Kidney (tissue), 14 donors: ENCODE results near the gene MT3. TPM values are rescaled to one million over a fixed set of nuclear protein-coding genes. Genes with fewer than 3 reads are reported as not detected.
A peak's percentile ranks its signal among the peaks of the same experiment; 100 is the strongest.

Experiments
- DNase-seq, 5 donors: peaks; one replicate each; pipeline ENCODE4 v3.0.0-alpha.2; 2013 to 2020
- FAIRE-seq: peaks from 2 replicates; lab custom pipeline; 2012; peaks lifted over from hg19 to GRCh38; lab: Jason Lieb, UNC
- H3K27ac ChIP-seq, 2 donors: one replicate each; pipeline ENCODE4 v1.7.0; 2013; ENCODE audit warnings: low read depth in 2 of 2, low read length in 2 of 2, inconsistent platforms in 1 of 2
- H3K27me3 ChIP-seq: one replicate; pipeline ENCODE4 v1.7.1; 2013; ENCODE audit warnings: low read length, inconsistent platforms; ENCODE audit not compliant: control insufficient read depth, insufficient read depth
- H3K36me3 ChIP-seq, 3 donors: one replicate each; pipeline versions ENCODE4 v1.7.0 to v1.7.1; 2013; ENCODE audit warnings: low read length in 3 of 3, control low read depth in 1 of 3, inconsistent platforms in 1 of 3; ENCODE audit not compliant: insufficient read depth in 3 of 3, control insufficient read depth in 2 of 3
- H3K4me1 ChIP-seq, 3 donors: one replicate each; pipeline versions ENCODE4 v1.7.0 to v1.7.1; 2013; ENCODE audit warnings: low read length in 3 of 3, inconsistent platforms in 1 of 3, low read depth in 1 of 3; ENCODE audit not compliant: control insufficient read depth in 2 of 3, insufficient read depth in 2 of 3
- H3K4me3 ChIP-seq, 3 donors: one replicate each; pipeline versions ENCODE4 v1.7.0 to v1.8.1; 2013; ENCODE audit warnings: low read length in 3 of 3, control low read depth in 1 of 3, inconsistent platforms in 1 of 3
- H3K9ac ChIP-seq, 3 donors: one replicate each; pipeline versions ENCODE4 v1.7.0 to v1.7.1; 2013; ENCODE audit warnings: low read length in 3 of 3, control low read depth in 1 of 3, inconsistent platforms in 1 of 3
- H3K9me3 ChIP-seq, 3 donors: one replicate each; pipeline versions ENCODE4 v1.7.0 to v1.7.1; 2013; ENCODE audit warnings: low read length in 3 of 3, control low read depth in 1 of 3, inconsistent platforms in 1 of 3; ENCODE audit not compliant: control insufficient read depth in 2 of 3, insufficient read depth in 1 of 3
- intact Hi-C: fragments of 100-400 bp; cut with DNase I; formaldehyde crosslinking; loops from one replicate; pipeline ENCODE4 v1.11.1; 2022
- polyA plus RNA-seq: library from polyadenylated mRNA; stranded (reverse); fragments of 350-450 nt; fragmentation: Illumina TruSeq; extraction: RNeasy Lipid Tissue Mini Kit (QIAGEN cat#74804); gene quantifications from one replicate; pipeline ENCODE4 v1.2.3, GENCODE V29; 2014; ENCODE audit warnings: low read depth, low replicate concordance; ENCODE audit not compliant: insufficient read depth
- total RNA-seq: library from RNA; stranded (reverse); fragmentation: NEBNext Ultra II Directional; extraction: Animal tissue kit (Norgen Biotek cat#: 25700); gene quantifications from one replicate; pipeline ENCODE4 v1.2.1, GENCODE V29; 2021
- TF ChIP-seq, protein P1 (sequence below): IDR thresholded peaks from 3 replicates; pipeline ENCODE4 v1.5.1; 2012; ENCODE audit warnings: mild to moderate bottlenecking, moderate library complexity, borderline replicate concordance; ENCODE audit not compliant: insufficient read depth; ENCODE audit errors: extremely low read depth
- donor health status: control.
- donor health status: control.
- donor health status: control.
- donor health status: control.
- donor health status: control.
- donor health status: DM: yes; HTN: yes; CAD: no.
- donor health status: Normal renal cell carcinoma (clear cell type).

Gene MT3
- total and polyA plus RNA-seq, 2 donors from 2014 or later: 25.5 TPM; not detected in 1

DNA sequence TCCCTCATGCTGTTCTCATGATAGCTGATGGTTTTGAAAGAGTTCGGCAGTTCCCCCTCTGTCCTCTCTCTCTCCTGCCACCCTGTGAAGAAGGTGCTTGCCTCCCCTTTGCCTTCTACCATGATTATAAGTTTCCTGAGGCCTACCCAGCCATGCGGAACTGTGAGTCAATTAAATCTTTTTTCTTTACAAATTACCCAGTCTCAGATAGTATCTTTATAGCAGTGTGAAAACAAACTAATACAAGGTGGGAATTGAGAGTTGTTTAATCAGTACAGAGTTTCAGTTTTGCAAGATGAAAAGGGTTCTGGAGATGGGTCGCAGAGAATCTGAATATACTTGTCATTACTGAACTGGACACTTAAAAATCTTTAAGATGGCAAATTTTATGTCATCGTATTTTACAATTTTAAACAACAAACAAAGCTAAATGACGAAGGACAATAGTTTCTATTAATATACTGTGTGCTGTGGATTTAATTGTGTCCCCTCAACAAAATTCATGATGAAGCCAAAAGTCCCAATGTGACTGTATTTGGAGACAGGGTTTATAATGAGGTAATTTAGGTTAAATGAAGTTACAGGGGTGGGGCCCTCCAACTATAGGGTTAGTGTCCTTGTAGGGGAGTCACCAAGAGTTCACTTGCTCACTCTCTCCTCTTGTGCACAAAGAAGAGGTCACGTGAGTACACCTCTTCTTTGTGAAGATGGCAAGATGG is 4.4 kb downstream of the MT3 start:
- DNase-seq (no peak), FAIRE-seq (no peak)
- Histone ChIP-seq H3K4me3 (no peak overlapping the region), H3K4me1 (peaks cover 0 to 6% (median 0%) of the 10 kb centered on the region in 3 donors), H3K27me3 (peaks cover 6% of the 10 kb centered on the region), H3K27ac (no peak overlapping the region), H3K9ac (no peak overlapping the region), H3K36me3 (no peaks in the 10 kb centered on the region), H3K9me3 (no peaks in the 10 kb centered on the region)
- TF ChIP-seq, protein P1, sequence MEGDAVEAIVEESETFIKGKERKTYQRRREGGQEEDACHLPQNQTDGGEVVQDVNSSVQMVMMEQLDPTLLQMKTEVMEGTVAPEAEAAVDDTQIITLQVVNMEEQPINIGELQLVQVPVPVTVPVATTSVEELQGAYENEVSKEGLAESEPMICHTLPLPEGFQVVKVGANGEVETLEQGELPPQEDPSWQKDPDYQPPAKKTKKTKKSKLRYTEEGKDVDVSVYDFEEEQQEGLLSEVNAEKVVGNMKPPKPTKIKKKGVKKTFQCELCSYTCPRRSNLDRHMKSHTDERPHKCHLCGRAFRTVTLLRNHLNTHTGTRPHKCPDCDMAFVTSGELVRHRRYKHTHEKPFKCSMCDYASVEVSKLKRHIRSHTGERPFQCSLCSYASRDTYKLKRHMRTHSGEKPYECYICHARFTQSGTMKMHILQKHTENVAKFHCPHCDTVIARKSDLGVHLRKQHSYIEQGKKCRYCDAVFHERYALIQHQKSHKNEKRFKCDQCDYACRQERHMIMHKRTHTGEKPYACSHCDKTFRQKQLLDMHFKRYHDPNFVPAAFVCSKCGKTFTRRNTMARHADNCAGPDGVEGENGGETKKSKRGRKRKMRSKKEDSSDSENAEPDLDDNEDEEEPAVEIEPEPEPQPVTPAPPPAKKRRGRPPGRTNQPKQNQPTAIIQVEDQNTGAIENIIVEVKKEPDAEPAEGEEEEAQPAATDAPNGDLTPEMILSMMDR: no peak
- intact Hi-C loops: no loop called here

DNA sequence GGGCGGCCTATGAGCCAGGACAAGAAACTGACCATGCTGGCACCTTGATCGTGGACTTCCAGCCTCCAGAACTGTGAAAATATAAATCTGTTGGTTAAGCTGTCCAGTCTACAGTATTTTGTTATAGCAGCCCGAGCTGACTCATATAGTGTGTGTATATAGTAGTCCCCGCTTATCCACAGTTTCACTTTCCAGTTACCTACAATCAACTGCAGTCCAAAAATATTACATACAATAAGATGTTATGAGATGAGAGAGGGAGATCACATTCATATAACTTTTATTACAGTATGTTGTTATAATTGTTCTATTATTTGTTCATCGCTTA is 4.9 kb downstream of the MT3 start:
- FAIRE-seq (no peak), DNase-seq (no peak)
- TF ChIP-seq, protein P1: no peak
- no peaks in the 10 kb centered on the region for H3K9me3 ChIP-seq
- no peaks in the 10 kb centered on the region for H3K36me3 ChIP-seq
- H3K27ac ChIP-seq: no peak overlapping the region
- H3K9ac ChIP-seq: no peak overlapping the region
- peaks cover 5% of the 10 kb centered on the region for H3K27me3 ChIP-seq
- H3K4me3 ChIP-seq: no peak overlapping the region
- H3K4me1 ChIP-seq: peaks cover 0 to 4% (median 0%) of the 10 kb centered on the region in 3 donors
- intact Hi-C loops: no loop called here

DNA sequence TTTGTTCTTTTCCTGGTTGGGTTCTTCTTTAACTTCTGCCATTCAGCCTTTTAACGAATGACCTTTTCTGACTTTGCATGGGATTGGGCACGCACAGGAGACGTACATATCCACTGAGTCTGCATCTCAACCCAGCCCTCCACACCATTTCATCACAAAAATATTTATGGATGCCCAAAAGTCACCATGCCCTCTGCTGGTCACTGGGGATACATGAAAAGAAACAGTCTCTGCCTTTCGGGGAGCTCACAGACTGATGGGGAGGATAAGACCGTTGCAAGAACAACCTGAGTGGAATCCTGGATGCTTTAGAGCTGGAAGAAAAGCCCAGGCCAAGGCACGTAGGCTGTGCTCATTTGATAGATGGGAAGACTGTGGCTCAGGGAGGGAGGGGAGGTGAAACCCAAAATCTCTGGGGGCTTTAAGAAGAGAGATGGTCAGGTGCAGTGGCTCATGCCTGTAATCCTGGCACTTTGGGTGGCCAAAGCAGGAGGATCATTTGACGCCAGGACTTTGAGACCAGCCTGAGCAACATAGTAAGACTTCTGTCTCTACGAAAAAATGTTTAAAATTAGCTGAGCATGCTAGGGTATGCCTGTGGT is 11.2 kb downstream of the MT3 start:
- H3K9ac ChIP-seq: no peak overlapping the region
- H3K9me3 ChIP-seq: no peaks in the 10 kb centered on the region
- H3K4me3 ChIP-seq: no peak overlapping the region
- no peak overlapping the region for H3K27ac ChIP-seq
- H3K4me1 ChIP-seq: no peaks in the 10 kb centered on the region
- FAIRE-seq: no peak
- intact Hi-C loops: loop anchor here (10.0 kb wide), 1 partner anchor 84 kb away; the partner anchor contains the start of gene MT1X
- H3K36me3 ChIP-seq: no peaks in the 10 kb centered on the region
- no peaks in the 10 kb centered on the region for H3K27me3 ChIP-seq
- TF ChIP-seq, protein P1: peak; percentile 54
- DNase-seq: peak in 2 of 5 donors; percentile 35 to 58
